ENCODE measurements around the gene MTRF1.

- TF ChIP-seq POLR2A (IDR thresholded peaks at IDR 0.05) (no peak), CTCF (IDR thresholded peaks at IDR 0.05) (no peak)
Measured at GRCh38 chr13:41273831-41274441, 10.6 kb upstream of the MTRF1 start.

Data from thyroid gland (tissue), 4 donors.